ENCODE measurements around the gene MAP4K5.
"Not testable (repeated sequence)": the region's sequence is repeated elsewhere in the genome, so short reads cannot be mapped to it uniquely, and the experiment has no call there.

Gene MAP4K5

GRCh38 chr14:50531595-50532501 lies 521 bp downstream of the MAP4K5 start:
- no peak for DNase-seq

DNA sequence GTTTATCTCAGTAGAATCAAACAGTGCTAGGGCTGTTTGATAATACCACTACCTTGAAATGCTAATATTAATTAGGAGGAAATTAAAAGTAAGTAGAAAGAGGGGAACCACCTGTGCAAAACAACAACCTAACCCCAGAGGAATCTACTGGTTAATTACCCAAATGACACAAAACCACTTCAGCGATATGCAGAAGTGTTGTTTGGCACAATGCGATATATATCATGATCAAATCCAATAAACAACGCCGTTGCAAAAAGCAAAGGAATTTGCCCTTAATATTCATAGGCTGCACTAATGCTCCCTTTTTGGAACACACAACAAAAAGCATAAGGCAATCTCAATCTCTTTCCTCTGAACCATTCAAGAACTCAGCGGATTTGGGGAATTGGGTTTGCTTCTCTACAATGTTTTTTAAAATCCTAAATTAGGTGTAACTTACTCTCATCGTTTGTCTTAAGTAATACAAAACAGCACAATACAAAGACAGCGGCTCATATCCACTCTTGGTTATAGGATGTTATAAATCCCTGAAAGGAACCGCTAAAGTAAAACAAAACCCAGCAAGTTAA lies 1.5 kb downstream of the MAP4K5 start:
- DNase-seq, result no peak

DNA sequence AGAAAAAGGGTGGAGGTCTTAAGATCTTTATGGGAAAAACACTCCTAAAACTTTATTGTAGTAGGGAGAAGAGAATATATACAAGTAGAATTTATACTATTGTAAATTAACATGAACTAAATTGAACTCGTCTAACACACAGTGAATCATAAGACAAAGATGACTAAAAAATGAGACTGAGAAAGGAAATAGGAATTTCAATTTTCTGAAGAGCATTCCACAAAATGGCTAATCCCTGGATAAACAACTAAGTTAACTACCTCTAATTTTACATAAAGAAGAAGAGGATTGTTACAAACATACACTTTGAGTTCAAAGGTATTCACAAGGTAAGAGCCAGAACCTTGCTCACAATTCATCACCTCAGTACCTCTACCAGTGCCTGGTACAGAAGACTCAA lies 2.0 kb downstream of the MAP4K5 start:
- DNase-seq, result no peak

GRCh38 chr14:50529288-50530179 lies 2.8 kb downstream of the MAP4K5 start:
- DNase-seq, result no peak

DNA sequence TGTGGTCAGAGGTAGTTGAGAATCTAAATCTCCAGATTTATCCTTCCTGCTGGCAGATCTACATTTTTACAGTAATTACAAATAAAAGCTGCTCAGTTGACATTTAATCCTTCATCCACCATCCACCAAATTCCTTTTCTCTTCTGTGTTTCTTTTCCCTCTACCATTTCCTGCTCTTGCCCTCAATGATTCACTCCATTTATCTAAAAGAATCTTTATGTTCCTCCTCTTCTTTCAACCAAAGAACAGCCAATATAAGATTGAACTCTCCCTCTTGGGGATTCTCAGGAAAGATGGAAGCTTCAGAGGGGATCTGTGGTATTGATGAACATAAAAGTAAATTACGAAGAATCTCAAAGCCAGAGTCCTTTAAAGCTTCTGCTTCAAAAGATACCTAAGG lies 4.4 kb downstream of the MAP4K5 start:
- no peak for DNase-seq

GRCh38 chr14:50524731-50525515 lies 7.4 kb downstream of the MAP4K5 start:
- no peak for DNase-seq

GRCh38 chr14:50524060-50524459 lies 8.3 kb downstream of the MAP4K5 start:
- DNase-seq, result no peak

- no peak for DNase-seq
These were observed 8.9 kb downstream of the MAP4K5 start for GRCh38 chr14:50523271-50524041.

DNA sequence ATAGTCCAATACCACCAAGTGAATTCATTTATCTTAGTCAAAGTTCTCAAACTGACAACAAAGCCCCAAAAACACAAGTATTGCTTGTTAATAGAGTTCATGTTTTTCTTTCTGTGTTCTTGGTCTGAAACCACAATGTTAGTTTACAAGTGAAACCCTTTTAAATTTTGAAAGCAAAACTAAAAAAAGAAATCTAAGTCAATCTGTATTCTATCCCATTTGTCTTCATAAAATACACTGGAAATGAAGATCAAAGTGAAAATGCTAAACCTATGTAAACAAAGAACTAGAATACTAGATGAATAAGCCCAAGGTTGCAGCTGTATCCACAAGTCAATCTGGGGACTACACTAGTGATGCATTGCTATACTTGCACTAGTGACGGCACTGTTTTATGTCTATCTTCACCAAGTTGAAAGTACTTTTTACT lies 10.4 kb downstream of the MAP4K5 start:
- DNase-seq, result no peak

GRCh38 chr14:50520947-50521815 lies 11.2 kb downstream of the MAP4K5 start:
- DNase-seq, result no peak

- DNase-seq, result no peak
These were observed 16.3 kb downstream of the MAP4K5 start for GRCh38 chr14:50516091-50516490.

- no peak for DNase-seq
These were observed 19.9 kb downstream of the MAP4K5 start for GRCh38 chr14:50512463-50512862.

- no peak for DNase-seq
These were observed 22.2 kb downstream of the MAP4K5 start for GRCh38 chr14:50510157-50510556.

- not testable (repeated sequence) for DNase-seq
These were observed 25.3 kb downstream of the MAP4K5 start for GRCh38 chr14:50507078-50507477.

DNA sequence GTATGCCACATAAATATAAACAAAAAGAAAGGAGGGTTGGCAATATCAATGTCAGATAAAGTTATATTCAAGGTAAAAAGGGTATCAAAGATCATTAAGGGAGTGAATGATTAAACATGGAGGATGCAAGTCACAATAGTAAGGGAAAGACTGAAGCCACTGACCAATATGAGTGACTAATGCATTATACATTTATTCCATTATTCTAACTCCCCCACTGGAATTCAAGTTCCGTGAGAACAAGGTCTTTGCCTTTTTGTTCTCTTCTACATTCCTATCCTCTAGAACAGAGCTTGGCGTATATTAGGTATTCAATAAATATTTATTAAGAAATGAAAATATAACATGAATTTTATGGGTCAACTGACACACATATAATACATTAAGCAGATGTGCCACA lies 30.7 kb downstream of the MAP4K5 start:
- no peak for DNase-seq

DNA sequence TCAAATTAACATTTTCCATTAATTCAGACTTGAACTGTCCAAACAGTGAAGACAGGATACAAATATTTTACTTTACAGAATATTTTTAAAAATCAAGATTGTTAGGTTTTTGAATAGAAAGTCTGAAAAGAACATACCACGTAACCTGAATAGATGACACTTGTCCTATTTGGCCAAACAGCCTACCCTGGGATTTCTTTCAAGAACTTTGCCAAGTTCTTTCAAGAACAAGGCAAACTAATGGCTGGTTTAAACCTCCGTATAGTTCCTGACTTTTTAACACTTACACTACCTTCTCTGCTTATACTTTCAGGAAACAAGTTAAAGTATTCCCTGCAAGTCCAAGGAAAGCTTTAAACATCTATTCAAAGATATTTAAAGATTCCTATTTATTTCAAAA lies 35.0 kb downstream of the MAP4K5 start:
- DNase-seq, result no peak

DNA sequence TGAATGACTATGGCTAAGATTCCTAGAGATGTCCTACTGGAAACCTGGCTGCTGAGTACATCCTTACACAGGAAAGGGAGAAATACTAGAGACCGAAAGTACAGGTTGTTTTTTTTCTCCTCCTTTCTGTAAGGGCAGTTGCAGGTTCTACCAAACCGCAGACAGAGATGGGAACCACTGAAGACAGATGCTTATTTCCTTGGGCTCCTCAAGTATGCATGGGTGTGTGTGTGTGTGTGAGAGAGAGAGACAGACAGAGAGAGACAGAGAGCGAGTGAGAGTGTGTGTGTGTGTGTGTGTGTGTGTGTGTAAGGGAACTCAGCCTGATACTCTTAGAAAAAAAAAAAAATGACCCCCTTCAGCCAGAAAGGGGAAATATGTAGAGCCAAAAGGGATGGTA lies 42.5 kb downstream of the MAP4K5 start:
- DNase-seq, result no peak

DNA sequence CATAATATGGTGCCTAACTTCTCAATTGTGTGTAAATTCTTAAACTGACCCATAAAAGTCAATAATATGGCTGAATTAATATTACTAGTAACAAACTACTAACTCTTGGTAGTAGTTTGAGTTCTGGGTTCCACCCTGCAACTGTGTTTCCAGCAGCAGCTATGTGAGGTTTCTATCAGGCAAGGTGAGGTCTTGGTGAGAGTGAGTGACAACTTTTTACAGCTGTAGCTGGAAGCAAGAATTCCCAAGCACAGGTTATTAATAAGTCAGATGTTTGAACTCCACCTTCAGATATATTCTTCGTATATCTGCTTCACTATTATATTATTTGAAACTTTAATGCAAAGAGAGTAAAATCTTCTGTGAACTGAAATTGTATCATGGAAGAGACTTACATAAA lies 43.8 kb downstream of the MAP4K5 start:
- DNase-seq, result no peak

DNA sequence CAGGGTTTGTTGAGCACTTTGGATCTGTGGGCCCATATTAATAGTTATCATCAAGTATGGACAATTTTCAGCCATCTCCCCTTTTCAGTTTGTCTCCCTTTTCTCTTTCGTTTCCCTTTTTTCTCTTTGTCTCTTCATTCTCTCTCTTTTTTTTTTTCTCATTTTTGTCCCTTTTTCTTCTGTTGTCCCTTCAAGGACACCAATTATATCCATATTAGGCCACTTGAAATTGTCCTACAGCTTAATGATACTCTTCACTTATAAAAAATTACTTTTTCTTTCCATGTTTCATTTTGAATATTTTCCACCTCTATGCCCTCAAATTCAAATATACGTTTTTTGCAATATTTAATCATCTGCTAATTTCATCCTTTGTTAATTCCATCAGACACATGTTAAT lies 53.3 kb downstream of the MAP4K5 start:
- DNase-seq, result no peak

- DNase-seq, result no peak
These were observed 54.6 kb downstream of the MAP4K5 start for GRCh38 chr14:50477760-50478159.

- DNase-seq, result no peak
These were observed 56.2 kb downstream of the MAP4K5 start for GRCh38 chr14:50476134-50476533.
